ENCODE measurements around the gene AJAP1. TPM values are rescaled to one million over a fixed set of nuclear protein-coding genes. Genes with fewer than 3 reads are reported as not detected.

The AJAP1 gene
- total and polyA plus RNA-seq, 2 of the 13 experiments (the other 11 are each of a cell fraction or from before 2014, with no cell fraction given) = not detected

DNA sequence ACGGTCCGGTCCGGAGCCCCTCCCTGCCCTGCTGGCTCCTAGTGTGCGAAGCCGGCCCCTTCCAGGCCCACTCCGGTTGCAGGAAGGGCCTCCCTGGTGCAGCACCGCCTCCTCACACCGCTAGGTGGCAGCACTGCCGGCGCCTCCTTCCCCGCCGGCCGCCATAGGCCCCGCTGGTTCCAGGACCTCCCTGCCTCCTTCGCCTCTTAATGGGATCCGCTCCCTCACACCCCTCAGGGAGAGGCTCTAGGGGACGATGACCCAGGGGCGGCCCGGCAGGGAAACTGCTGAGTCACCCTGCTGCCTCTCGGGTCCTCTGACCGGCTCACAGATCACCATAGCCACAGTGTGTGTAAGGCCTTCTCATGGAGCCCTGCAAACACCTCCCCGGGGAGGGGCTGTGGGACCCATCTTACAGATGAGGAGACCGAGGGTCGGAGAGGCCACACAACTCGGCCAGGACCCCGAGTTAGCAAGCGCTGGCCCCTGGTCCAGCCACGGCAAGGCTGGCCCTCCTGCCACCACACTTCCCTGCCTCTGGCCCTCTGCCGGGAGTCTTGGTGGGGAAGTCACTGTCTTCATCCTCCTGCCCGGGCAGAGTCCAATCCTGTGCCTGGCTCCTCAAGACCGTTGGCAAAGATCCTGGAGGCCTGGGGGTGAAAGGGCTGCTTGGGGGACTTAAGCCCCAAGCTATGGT lies 1.6 kb upstream of the AJAP1 start (continued):
- TF ChIP-seq IRF9 (CRISPR knock-in tag; IDR thresholded peaks at IDR 0.05; ENCODE audit: borderline replicate concordance) (0 out of 2 replicates have a peak, but pooled peaks have one; percentile 37), RBAK (CRISPR knock-in tag; IDR thresholded peaks at IDR 0.05) (no peak), TAF15 (IDR thresholded peaks at IDR 0.05; ENCODE audit: low read depth, low read length, poor library complexity, severe bottlenecking) (no peak), ZFP62 (CRISPR knock-in tag; IDR thresholded peaks at IDR 0.05) (no peak), NFKB2 (CRISPR knock-in tag; IDR thresholded peaks at IDR 0.05; ENCODE audit: borderline replicate concordance) (peak; percentile 34; the same call in 1 of the 2 replicates), SMARCC2 (IDR thresholded peaks at IDR 0.05) (no peak), NFE2L1 (CRISPR knock-in tag; IDR thresholded peaks at IDR 0.05; ENCODE audit: borderline replicate concordance) (0 out of 2 replicates have a peak, but pooled peaks have one; percentile 26), RXRA (CRISPR knock-in tag; IDR thresholded peaks at IDR 0.05) (no peak), TMF1 (CRISPR knock-in tag; IDR thresholded peaks at IDR 0.05; ENCODE audit: low read depth) (no peak), MED8 (CRISPR knock-in tag; IDR thresholded peaks at IDR 0.05; ENCODE audit: insufficient replicate concordance) (no peak), ZNF672 (CRISPR knock-in tag; IDR thresholded peaks at IDR 0.05) (no peak), ZNF768 (CRISPR knock-in tag; IDR thresholded peaks at IDR 0.05) (peak; percentile 47; the same call in 1 of the 2 replicates), ZSCAN9 (CRISPR knock-in tag; IDR thresholded peaks at IDR 0.05; ENCODE audit: borderline replicate concordance) (no peak), ZMYM4 (CRISPR knock-in tag; IDR thresholded peaks at IDR 0.05) (no peak), MLX (CRISPR knock-in tag; IDR thresholded peaks at IDR 0.05) (no peak), XRCC5 (optimal IDR thresholded peaks at IDR 0.05; ENCODE audit: low read length) (peak; percentile 37), ZBTB1 (CRISPR knock-in tag; IDR thresholded peaks at IDR 0.05; ENCODE audit: borderline replicate concordance) (no peak)
- TF ChIP-seq, protein P1, sequence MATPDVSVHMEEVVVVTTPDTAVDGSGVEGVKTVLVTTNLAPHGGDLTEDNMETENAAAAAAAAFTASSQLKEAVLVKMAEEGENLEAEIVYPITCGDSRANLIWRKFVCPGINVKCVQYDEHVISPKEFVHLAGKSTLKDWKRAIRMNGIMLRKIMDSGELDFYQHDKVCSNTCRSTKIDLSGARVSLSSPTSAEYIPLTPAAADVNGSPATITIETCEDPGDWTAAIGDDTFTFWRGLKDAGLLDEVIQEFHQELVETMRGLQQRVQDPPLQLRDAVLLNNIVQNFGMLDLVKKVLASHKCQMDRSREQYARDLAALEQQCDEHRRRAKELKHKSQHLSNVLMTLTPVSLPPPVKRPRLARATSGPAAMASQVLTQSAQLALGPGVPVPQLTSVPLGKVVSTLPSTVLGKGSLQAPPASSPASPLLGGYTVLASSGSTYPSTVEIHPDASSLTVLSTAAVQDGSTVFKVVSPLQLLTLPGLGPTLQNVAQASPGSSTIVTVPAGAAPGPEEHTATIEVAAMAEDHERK (CRISPR knock-in tag; IDR thresholded peaks at IDR 0.05; ENCODE audit: low read depth) = no peak
- TF ChIP-seq, protein P2, sequence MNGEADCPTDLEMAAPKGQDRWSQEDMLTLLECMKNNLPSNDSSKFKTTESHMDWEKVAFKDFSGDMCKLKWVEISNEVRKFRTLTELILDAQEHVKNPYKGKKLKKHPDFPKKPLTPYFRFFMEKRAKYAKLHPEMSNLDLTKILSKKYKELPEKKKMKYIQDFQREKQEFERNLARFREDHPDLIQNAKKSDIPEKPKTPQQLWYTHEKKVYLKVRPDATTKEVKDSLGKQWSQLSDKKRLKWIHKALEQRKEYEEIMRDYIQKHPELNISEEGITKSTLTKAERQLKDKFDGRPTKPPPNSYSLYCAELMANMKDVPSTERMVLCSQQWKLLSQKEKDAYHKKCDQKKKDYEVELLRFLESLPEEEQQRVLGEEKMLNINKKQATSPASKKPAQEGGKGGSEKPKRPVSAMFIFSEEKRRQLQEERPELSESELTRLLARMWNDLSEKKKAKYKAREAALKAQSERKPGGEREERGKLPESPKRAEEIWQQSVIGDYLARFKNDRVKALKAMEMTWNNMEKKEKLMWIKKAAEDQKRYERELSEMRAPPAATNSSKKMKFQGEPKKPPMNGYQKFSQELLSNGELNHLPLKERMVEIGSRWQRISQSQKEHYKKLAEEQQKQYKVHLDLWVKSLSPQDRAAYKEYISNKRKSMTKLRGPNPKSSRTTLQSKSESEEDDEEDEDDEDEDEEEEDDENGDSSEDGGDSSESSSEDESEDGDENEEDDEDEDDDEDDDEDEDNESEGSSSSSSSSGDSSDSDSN (CRISPR knock-in tag; IDR thresholded peaks at IDR 0.05) = peak; percentile 35; the same call in 1 of the 2 replicates
- TF ChIP-seq, protein P3, sequence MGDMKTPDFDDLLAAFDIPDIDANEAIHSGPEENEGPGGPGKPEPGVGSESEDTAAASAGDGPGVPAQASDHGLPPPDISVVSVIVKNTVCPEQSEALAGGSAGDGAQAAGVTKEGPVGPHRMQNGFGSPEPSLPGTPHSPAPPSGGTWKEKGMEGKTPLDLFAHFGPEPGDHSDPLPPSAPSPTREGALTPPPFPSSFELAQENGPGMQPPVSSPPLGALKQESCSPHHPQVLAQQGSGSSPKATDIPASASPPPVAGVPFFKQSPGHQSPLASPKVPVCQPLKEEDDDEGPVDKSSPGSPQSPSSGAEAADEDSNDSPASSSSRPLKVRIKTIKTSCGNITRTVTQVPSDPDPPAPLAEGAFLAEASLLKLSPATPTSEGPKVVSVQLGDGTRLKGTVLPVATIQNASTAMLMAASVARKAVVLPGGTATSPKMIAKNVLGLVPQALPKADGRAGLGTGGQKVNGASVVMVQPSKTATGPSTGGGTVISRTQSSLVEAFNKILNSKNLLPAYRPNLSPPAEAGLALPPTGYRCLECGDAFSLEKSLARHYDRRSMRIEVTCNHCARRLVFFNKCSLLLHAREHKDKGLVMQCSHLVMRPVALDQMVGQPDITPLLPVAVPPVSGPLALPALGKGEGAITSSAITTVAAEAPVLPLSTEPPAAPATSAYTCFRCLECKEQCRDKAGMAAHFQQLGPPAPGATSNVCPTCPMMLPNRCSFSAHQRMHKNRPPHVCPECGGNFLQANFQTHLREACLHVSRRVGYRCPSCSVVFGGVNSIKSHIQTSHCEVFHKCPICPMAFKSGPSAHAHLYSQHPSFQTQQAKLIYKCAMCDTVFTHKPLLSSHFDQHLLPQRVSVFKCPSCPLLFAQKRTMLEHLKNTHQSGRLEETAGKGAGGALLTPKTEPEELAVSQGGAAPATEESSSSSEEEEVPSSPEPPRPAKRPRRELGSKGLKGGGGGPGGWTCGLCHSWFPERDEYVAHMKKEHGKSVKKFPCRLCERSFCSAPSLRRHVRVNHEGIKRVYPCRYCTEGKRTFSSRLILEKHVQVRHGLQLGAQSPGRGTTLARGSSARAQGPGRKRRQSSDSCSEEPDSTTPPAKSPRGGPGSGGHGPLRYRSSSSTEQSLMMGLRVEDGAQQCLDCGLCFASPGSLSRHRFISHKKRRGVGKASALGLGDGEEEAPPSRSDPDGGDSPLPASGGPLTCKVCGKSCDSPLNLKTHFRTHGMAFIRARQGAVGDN (CRISPR knock-in tag; IDR thresholded peaks at IDR 0.05) = peak; percentile 39; the same call in 1 of the 2 replicates
